Myocyte (in vitro differentiated cells): Measurements from ENCODE around the gene VAMP5. TPM values are rescaled to one million over a fixed set of nuclear protein-coding genes. Genes with fewer than 3 reads are reported as not detected.

Source experiments
- DNase-seq: peaks from one replicate; pipeline ENCODE4 v3.0.0-alpha.2; 2012; ENCODE audit warnings: low read depth
- total RNA-seq: library from RNA; depleted of rRNA; stranded (reverse); fragments of >200 nt; gene quantifications from 2 replicates; pipeline ENCODE4 v1.2.3, GENCODE V29; 2014

The VAMP5 gene
- total RNA-seq, 1 donor from 2014 or later, result 127 TPM

- DNase-seq, result no peak
Observed at GRCh38 chr2:85628658-85629057, 44.4 kb downstream of the VAMP5 start.

GRCh38 chr2:85631316-85631715, 47.1 kb downstream of the VAMP5 start:
- DNase-seq, result peak; percentile 70

- DNase-seq, result no peak
Observed at GRCh38 chr2:85635011-85635410, 50.8 kb downstream of the VAMP5 start.

- DNase-seq, result no peak
Observed at GRCh38 chr2:85635636-85636035, 51.4 kb downstream of the VAMP5 start.

- no peak for DNase-seq
Observed at GRCh38 chr2:85642725-85643124, 58.5 kb downstream of the VAMP5 start.

Other genes with a start within 250 kb of the VAMP5 start
- 37.4 and 39.9 TPM in 2 replicates for gene RETSAT, start 229.9 kb upstream of the VAMP5 start, total RNA-seq
- 19.4 and 28.6 TPM in 2 replicates for gene ELMOD3, start 229.7 kb upstream of the VAMP5 start, total RNA-seq
- gene CAPG, start 174.1 kb upstream of the VAMP5 start, total RNA-seq, result 53.7 and 59.0 TPM in 2 replicates
- gene SH2D6, start 165.7 kb upstream of the VAMP5 start, total RNA-seq, result 4.9 and 5.3 TPM in 2 replicates
- gene MAT2A, start 45.3 kb upstream of the VAMP5 start, total RNA-seq, result 211 and 302 TPM in 2 replicates
- gene GGCX, start 22.9 kb upstream of the VAMP5 start, total RNA-seq, result 78.1 and 129 TPM in 2 replicates
- gene VAMP8, start 6.8 kb upstream of the VAMP5 start, total RNA-seq, result 9.5 and 9.8 TPM in 2 replicates
- 174 and 313 TPM in 2 replicates for gene RNF181, start 11.3 kb downstream of the VAMP5 start, total RNA-seq
- gene TMEM150A, start 18.3 kb downstream of the VAMP5 start, total RNA-seq, result 22.7 and 24.9 TPM in 2 replicates
- 20.2 and 28.5 TPM in 2 replicates for gene C2orf68, start 27.6 kb downstream of the VAMP5 start, total RNA-seq
- gene USP39, start 31.8 kb downstream of the VAMP5 start, total RNA-seq, result 47.7 and 81.2 TPM in 2 replicates
- not detected in 2 replicates for gene SFTPB, start 83.8 kb downstream of the VAMP5 start, total RNA-seq
- gene GNLY, start 109.9 kb downstream of the VAMP5 start, total RNA-seq, result 1.4 TPM in 1 of 2 replicates, not detected in the other
- 7.2 and 8.3 TPM in 2 replicates for gene ATOH8, start 169.6 kb downstream of the VAMP5 start, total RNA-seq